Esophagus mucosa (tissue), 1 donor: Measurements from ENCODE around the gene ABCD1. TPM values are rescaled to one million over a fixed set of nuclear protein-coding genes. Genes with fewer than 3 reads are reported as not detected.
A peak's percentile ranks its signal among the peaks of the same experiment; 100 is the strongest.
"Not testable (repeated sequence)": the region's sequence is repeated elsewhere in the genome, so short reads cannot be mapped to it uniquely, and the experiment has no call there.

Experiments used
- ATAC-seq: fragments of 200-7000 bp; cut with Tn5 transposase; one replicate; pipeline ENCODE4 v1.9.1; 2020
- total RNA-seq: library from RNA; stranded (reverse); gene quantifications from one replicate; pipeline ENCODE4 v1.2.4, GENCODE V29; 2023
- donor health status: DM: yes; HTN: yes; CAD: no.

ABCD1 gene
- total RNA-seq, 1 donor from 2014 or later: 2.5 TPM

- no peak for ATAC-seq
Observed at GRCh38 chrX:153736071-153736820, 11.6 kb downstream of the ABCD1 start.

- ATAC-seq: no peak
Observed at GRCh38 chrX:153736871-153737441, 12.3 kb downstream of the ABCD1 start.

GRCh38 chrX:153738056-153738605 lies 13.5 kb downstream of the ABCD1 start:
- no peak for ATAC-seq

GRCh38 chrX:153739754-153740486 lies 15.3 kb downstream of the ABCD1 start:
- ATAC-seq: peak; percentile 62

GRCh38 chrX:153740631-153741222 lies 16.1 kb downstream of the ABCD1 start:
- no peak for ATAC-seq

GRCh38 chrX:153741446-153741845 lies 16.8 kb downstream of the ABCD1 start:
- no peak for ATAC-seq

- ATAC-seq: not testable (repeated sequence)
Observed at GRCh38 chrX:153742111-153742510, 17.5 kb downstream of the ABCD1 start.

- ATAC-seq: not testable (repeated sequence)
Observed at GRCh38 chrX:153742796-153743467, 18.3 kb downstream of the ABCD1 start.

GRCh38 chrX:153743468-153744209 lies 19.0 kb downstream of the ABCD1 start:
- ATAC-seq: peak; percentile 29

- no peak for ATAC-seq
Observed at GRCh38 chrX:153744210-153745066, 19.8 kb downstream of the ABCD1 start.

- ATAC-seq: not testable (repeated sequence)
Observed at GRCh38 chrX:153745067-153745433, 20.4 kb downstream of the ABCD1 start.

- no peak for ATAC-seq
Observed at GRCh38 chrX:153746359-153746758, 21.7 kb downstream of the ABCD1 start.

GRCh38 chrX:153746991-153747390 lies 22.3 kb downstream of the ABCD1 start:
- not testable (repeated sequence) for ATAC-seq

- not testable (repeated sequence) for ATAC-seq
Observed at GRCh38 chrX:153749017-153749416, 24.4 kb downstream of the ABCD1 start.

GRCh38 chrX:153750127-153750774 lies 25.6 kb downstream of the ABCD1 start:
- ATAC-seq: no peak

- ATAC-seq: no peak
Observed at GRCh38 chrX:153755136-153755535, 30.5 kb downstream of the ABCD1 start.

- ATAC-seq: no peak
Observed at GRCh38 chrX:153761863-153762262, 37.2 kb downstream of the ABCD1 start.

GRCh38 chrX:153762626-153763173 lies 38.0 kb downstream of the ABCD1 start:
- ATAC-seq: no peak

GRCh38 chrX:153763298-153763932 lies 38.8 kb downstream of the ABCD1 start:
- no peak for ATAC-seq
